Loucy (cell line): Measurements from ENCODE around the gene PGBD5.

ENCODE experiments used
- H2AFZ ChIP-seq: fragments of 200-600 bp; sonication (generic); 2 replicates; pipeline ENCODE4 v1.6.0; 2016; ENCODE audit warnings: antibody characterized with exemption, mild to moderate bottlenecking, low read length, moderate library complexity
- H3F3A ChIP-seq: fragments of 200-600 bp; 2 replicates; pipeline ENCODE4 v1.6.0; 2016; ENCODE audit warnings: antibody characterized with exemption, low read depth, mild to moderate bottlenecking
- H3K27me3 ChIP-seq: fragments of 200-600 bp; sonication (generic); 2 replicates; pipeline ENCODE4 v1.6.1; 2014; ENCODE audit warnings: low read length, mild to moderate bottlenecking; ENCODE audit not compliant: insufficient read depth, poor library complexity, severe bottlenecking
- H3K36me3 ChIP-seq: fragments of 200-600 bp; sonication (generic); 2 replicates; pipeline ENCODE4 v1.6.1; 2016; ENCODE audit warnings: low read length; ENCODE audit not compliant: insufficient read depth
- H3K4me1 ChIP-seq: fragments of 200-600 bp; sonication (generic); 2 replicates; pipeline ENCODE4 v1.5.1; 2014; ENCODE audit warnings: low read length, mild to moderate bottlenecking; ENCODE audit not compliant: insufficient read depth, poor library complexity, severe bottlenecking
- H3K4me2 ChIP-seq: fragments of 200-600 bp; sonication (generic); 2 replicates; pipeline ENCODE4 v1.6.0; 2014; ENCODE audit warnings: antibody characterized with exemption, low read length, low read depth, mild to moderate bottlenecking; ENCODE audit not compliant: poor library complexity, severe bottlenecking
- H3K4me3 ChIP-seq: fragments of 200-600 bp; sonication (generic); 2 replicates; pipeline ENCODE4 v1.5.1; 2014; ENCODE audit warnings: low read length, mild to moderate bottlenecking, mixed read lengths; ENCODE audit not compliant: poor library complexity, severe bottlenecking
- H3K79me2 ChIP-seq: fragments of 200-600 bp; sonication (generic); 2 replicates; pipeline ENCODE4 v1.6.1; 2014; ENCODE audit warnings: low read length; ENCODE audit not compliant: insufficient read depth
- H3K9ac ChIP-seq: fragments of 200-600 bp; sonication (generic); 2 replicates; pipeline ENCODE4 v1.6.0; 2014; ENCODE audit warnings: mild to moderate bottlenecking, low read depth, low read length, moderate library complexity; ENCODE audit not compliant: poor library complexity, severe bottlenecking
- H3K9me2 ChIP-seq: fragments of 200-600 bp; sonication (generic); replicated peaks from 2 replicates; pipeline ENCODE4 v1.6.1; 2016; ENCODE audit warnings: low read depth, low read length, mixed read lengths
- H3K9me3 ChIP-seq: fragments of 200-600 bp; sonication (generic); 2 replicates; pipeline ENCODE4 v1.6.1; 2014; ENCODE audit warnings: mild to moderate bottlenecking, antibody characterized with exemption, low read length, low read depth; ENCODE audit not compliant: insufficient read depth
- H4K20me1 ChIP-seq: fragments of 200-600 bp; sonication (generic); 2 replicates; pipeline ENCODE4 v1.6.0; 2014; ENCODE audit warnings: antibody characterized with exemption, low read length, mild to moderate bottlenecking; ENCODE audit not compliant: insufficient read depth, poor library complexity, severe bottlenecking
- CTCF ChIP-seq: fragments of 200-600 bp; sonication (generic); conservative IDR thresholded peaks from 2 replicates; pipeline ENCODE4 v1.5.1; 2014; ENCODE audit warnings: mild to moderate bottlenecking, antibody characterized with exemption, low read length
- EZH2phosphoT487 ChIP-seq: fragments of 200-600 bp; IDR thresholded peaks from 2 replicates; pipeline ENCODE4 v1.6.1; 2018; ENCODE audit warnings: antibody characterized with exemption, mild to moderate bottlenecking, moderate library complexity, borderline replicate concordance

Gene PGBD5

GRCh38 chr1:230321741-230322420, 104.3 kb downstream of the PGBD5 start:
- H2AFZ ChIP-seq = no peak overlapping the region
- no peaks in the 10 kb centered on the region for H3K27me3 ChIP-seq
- H3K9ac ChIP-seq = no peak overlapping the region
- H3K9me3 ChIP-seq = no peaks in the 10 kb centered on the region
- H4K20me1 ChIP-seq = no peaks in the 10 kb centered on the region
- no peaks in the 10 kb centered on the region for H3F3A ChIP-seq
- H3K4me1 ChIP-seq = no peaks in the 10 kb centered on the region
- H3K4me3 ChIP-seq = no peak overlapping the region
- H3K9me2 ChIP-seq = no peaks in the 10 kb centered on the region
- no peak overlapping the region for H3K4me2 ChIP-seq
- no peaks in the 10 kb centered on the region for H3K36me3 ChIP-seq
- no peaks in the 10 kb centered on the region for H3K79me2 ChIP-seq
- no peak for TF ChIP-seq CTCF
- TF ChIP-seq EZH2phosphoT487 = no peak

GRCh38 chr1:230321341-230321740, 104.8 kb downstream of the PGBD5 start:
- no peaks in the 10 kb centered on the region for H3F3A ChIP-seq
- TF ChIP-seq EZH2phosphoT487 (no peak), CTCF (no peak)

GRCh38 chr1:230320804-230321203, 105.3 kb downstream of the PGBD5 start:
- Histone ChIP-seq H3F3A (no peaks in the 10 kb centered on the region), H4K20me1 (no peaks in the 10 kb centered on the region), H3K36me3 (no peaks in the 10 kb centered on the region), H3K9me3 (no peaks in the 10 kb centered on the region), H2AFZ (no peak overlapping the region), H3K4me3 (no peak overlapping the region), H3K9me2 (no peaks in the 10 kb centered on the region), H3K4me2 (no peak overlapping the region), H3K4me1 (no peaks in the 10 kb centered on the region), H3K27me3 (no peaks in the 10 kb centered on the region), H3K79me2 (no peaks in the 10 kb centered on the region), H3K9ac (no peak overlapping the region)
- TF ChIP-seq CTCF (no peak), EZH2phosphoT487 (no peak)

More at GRCh38 chr1:230321341-230321740, 104.8 kb downstream of the PGBD5 start:
- H4K20me1 ChIP-seq = no peaks in the 10 kb centered on the region
- H3K9me3 ChIP-seq = no peaks in the 10 kb centered on the region
- no peaks in the 10 kb centered on the region for H3K27me3 ChIP-seq
- no peaks in the 10 kb centered on the region for H3K9me2 ChIP-seq
- H3K36me3 ChIP-seq = no peaks in the 10 kb centered on the region
- no peak overlapping the region for H3K4me3 ChIP-seq
- H3K79me2 ChIP-seq = no peaks in the 10 kb centered on the region
- H3K4me2 ChIP-seq = no peak overlapping the region
- no peak overlapping the region for H2AFZ ChIP-seq
- no peaks in the 10 kb centered on the region for H3K4me1 ChIP-seq
- no peak overlapping the region for H3K9ac ChIP-seq
